CMK (cell line): ENCODE results near the gene SPOCK1.
"Not testable (repeated sequence)": the region's sequence is repeated elsewhere in the genome, so short reads cannot be mapped to it uniquely, and the experiment has no call there.

ENCODE experiments used
- DNase-seq: peaks from one replicate; pipeline ENCODE4 v3.0.0-alpha.2; 2010; ENCODE audit warnings: low read depth

The SPOCK1 gene

DNA sequence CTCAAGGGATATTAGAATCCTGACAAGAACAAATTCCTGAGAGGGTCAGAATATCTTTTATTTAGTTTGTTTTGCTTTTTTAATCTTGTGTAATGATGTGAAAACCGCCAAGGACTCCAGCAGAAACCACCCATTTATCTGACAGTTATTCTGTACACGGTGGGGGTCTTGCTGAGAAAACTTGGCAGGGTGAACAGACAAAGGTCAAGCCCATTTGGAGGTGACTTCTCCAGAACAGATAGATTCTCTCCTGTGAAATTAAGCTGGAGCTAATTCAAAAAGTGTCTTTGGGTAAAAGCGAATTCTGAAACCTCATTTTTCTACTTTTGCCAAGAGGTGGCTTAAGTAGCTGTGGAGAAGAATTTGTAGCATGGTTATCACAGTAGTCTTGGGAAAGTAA is 484.4 kb downstream of the SPOCK1 start:
- DNase-seq, result no peak

DNA sequence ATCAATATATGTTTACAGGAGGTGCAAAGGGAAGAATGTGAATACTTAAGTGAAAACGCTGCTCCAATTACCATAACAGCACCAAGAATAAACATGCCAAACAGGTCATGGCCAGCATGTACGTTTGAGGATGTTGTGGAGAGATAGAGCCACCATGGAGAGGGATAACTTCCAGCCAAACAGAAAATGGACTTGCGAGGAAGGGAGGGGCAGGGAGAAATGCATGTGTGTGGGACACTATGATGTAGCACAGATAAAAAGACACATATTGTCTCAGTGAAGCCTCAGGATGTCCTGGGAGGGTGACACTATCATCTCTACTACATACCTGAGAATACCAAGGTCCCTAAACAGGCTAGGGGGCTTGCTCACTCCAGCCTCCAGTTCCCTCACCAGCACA is 488.9 kb downstream of the SPOCK1 start:
- DNase-seq, result no peak

DNA sequence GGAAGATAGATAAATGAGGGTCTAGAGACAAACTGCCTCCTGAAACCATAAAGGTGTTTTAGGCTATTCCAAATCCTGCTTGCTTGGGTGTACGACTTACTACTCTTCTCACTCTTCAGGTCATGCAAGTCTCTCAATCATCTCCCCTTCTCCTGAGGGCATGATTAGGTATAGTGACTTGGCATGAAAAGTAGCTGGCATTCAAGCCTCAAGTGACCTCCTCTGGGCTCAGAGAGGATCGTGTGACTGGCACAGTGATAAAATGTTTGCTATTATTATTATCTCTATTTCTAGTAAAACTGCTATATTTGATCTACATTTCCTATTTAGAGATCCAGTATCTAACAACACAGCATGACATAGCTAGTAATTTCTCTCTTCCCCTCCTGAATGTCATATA is 494.8 kb downstream of the SPOCK1 start:
- DNase-seq, result no peak

DNA sequence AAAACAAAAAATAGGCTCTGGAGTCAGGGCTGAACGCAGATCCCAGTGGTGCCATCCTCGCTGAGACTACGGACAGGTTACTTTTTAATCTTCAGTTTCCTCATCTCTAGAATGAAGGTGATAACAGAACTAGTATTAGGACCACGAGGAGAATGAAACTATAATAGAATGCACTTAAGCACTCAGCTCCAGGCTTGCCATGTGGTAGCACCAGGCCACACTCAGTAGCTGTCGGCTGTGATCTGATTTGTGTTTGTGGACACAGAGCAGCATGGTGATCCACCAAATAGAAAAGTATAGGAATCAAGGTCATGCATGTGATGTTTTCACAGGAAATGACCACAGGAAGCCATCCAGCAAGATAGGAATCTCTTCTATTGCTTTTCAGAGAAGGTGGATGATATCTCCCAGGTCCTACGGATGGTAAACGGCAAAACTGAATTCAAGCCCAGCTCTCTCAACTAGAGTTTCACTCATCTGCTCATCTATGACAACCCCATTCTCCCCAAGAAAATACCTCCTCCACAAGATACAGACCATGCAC is 498.0 kb downstream of the SPOCK1 start:
- DNase-seq, result no peak

DNA sequence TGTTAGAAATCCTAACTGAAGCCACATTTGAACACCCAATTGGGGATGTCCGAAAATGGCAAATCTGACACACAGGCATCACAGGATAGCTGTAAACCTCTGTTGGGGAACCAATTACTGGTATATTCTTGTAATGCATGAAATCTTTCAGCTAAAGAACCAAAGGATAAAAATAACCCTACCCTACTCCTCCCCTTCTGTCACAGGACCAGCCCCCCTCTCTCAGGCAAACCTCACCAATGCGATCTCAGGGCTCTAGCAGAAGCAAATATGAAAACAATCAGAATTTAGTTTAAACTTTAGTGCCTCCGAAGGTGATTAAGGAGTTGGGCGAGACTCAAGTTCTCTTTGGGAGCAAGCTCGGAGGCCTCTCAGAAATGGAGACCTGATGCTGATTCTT is 499.3 kb downstream of the SPOCK1 start:
- DNase-seq, result no peak

DNA sequence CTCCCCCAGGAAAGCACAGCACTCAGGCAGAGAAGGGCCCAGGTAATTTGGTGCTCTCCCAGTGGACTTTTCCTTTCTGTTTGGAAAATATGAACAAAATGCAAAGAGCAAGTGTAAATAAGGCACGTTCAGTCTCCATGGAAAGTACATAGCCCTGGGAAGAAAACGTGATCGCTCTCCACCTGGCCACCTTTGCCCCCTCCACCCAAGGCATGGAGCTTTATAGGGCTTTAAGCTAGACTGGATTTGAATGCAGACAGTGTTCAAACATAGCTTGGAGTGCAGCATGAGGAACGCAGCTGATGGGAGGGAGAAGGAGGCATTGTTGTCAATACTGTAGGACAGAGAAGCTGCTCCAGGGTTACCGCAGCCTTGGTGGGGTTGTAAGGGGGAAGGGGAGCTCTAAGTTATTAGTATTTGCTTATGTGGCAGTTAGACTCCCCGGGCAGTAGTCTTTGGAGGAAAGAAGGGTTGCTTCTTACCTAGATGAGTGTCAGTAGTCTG is 500.2 kb downstream of the SPOCK1 start:
- no peak for DNase-seq

GRCh38 chr5:136994154-136994553 is 505.0 kb downstream of the SPOCK1 start:
- DNase-seq, result no peak

DNA sequence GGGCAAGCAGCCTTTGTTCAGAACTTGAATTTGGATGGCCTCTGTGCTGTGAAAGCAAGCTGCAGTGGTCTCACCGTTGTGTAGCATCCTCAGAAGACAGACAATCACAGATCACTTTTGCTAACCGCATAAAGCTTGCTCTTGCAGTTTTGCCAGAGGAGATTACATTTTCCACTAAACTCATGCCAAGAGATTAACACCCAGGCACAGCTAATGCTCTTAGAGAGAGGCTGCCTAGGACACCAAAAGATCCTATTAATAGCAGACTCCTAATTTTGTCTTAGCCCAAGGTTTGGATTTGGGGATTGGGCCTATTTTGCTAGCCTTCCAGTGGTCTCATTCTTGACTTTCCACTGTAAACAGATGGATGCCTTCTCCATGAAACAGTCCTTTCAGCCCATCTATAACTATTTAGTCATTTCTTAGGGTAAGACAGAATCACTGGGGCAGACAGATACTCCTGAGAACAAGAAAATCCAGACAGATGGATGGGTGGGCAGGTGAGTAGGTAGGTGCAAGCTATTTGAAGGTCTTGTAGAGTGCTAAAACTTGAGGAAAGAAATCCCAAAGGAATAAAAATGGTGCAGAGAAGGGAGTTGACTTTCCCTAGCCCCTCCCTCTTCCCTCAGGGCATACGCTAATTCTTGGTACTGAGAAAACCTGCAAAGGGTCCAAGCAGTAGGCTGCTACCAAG is 506.2 kb downstream of the SPOCK1 start:
- DNase-seq, result no peak

- no peak for DNase-seq
Measured at GRCh38 chr5:136985785-136986475, 513.2 kb downstream of the SPOCK1 start.

- DNase-seq, result no peak
Measured at GRCh38 chr5:136984772-136985446, 514.2 kb downstream of the SPOCK1 start.

- DNase-seq, result no peak
Measured at GRCh38 chr5:136981936-136982335, 517.2 kb downstream of the SPOCK1 start.

- no peak for DNase-seq
Measured at GRCh38 chr5:136979131-136979530, 520.0 kb downstream of the SPOCK1 start.

- no peak for DNase-seq
Measured at GRCh38 chr5:136963504-136963903, 535.6 kb downstream of the SPOCK1 start.

- no peak for DNase-seq
Measured at GRCh38 chr5:136957428-136957827, 541.7 kb downstream of the SPOCK1 start.

- not testable (repeated sequence) for DNase-seq
Measured at GRCh38 chr5:136954142-136954541, 545.0 kb downstream of the SPOCK1 start.

- DNase-seq, result not testable (repeated sequence)
Measured at GRCh38 chr5:136953346-136954069, 545.6 kb downstream of the SPOCK1 start.

DNA sequence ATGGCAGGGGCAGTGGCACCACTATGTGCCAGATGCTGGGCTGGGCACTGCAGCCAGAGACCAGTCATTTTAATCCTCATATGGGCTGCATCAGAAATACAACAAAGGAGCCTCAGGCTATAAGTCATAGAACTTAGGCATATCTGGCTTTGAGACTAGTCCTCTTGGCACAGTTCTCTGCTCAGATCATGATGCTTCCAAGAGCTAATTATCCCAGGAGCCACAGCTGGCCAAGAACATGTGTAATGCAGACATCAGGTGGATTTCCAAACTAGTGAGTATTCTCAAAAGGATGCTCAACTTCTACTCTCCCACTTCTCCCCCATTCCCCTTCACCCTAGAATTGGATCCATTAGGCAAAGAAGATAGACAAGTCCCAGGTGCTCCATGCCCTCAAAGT is 571.6 kb downstream of the SPOCK1 start:
- no peak for DNase-seq

GRCh38 chr5:136926073-136926472 is 573.1 kb downstream of the SPOCK1 start:
- DNase-seq, result no peak
